ENCODE data around the gene PRKAA2. TPM values are rescaled to one million over a fixed set of nuclear protein-coding genes. Genes with fewer than 3 reads are reported as not detected.

Gene PRKAA2
- total RNA-seq, 1 donor from 2014 or later = 112 TPM

DNA sequence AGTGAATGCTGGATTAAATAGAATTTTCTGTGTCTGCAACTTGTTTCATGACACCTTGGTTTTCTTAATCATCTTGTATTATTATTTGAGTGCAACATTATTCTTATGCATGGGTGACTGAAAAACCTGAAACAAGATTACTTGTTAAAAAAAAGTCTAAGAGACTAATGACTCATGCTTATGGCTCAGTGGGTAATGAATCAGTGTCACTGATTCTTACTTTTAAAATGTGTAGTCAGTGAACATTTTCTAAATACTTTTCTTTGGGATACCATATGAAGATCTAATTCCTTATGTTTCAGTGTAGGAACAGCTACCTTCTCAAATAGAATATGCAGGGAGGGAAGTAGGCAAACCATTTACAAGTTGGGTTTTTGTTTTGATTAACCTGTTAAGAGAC, 65.5 kb downstream of the PRKAA2 start:
- H3K27me3 ChIP-seq (ENCODE audit: low read depth) = no peaks in the 10 kb centered on the region
- no peak overlapping the region for H3K4me3 ChIP-seq
- no peak for DNase-seq
- H3K27ac ChIP-seq (replicated peaks) = no peak overlapping the region
- no peak for TF ChIP-seq CTCF (IDR thresholded peaks at IDR 0.05; ENCODE audit: borderline replicate concordance)
- intact Hi-C loops (cut with micrococcal nuclease) = no loop called here
- peaks cover 9% of the 10 kb centered on the region for H3K4me1 ChIP-seq
- H3K36me3 ChIP-seq = peaks cover 14% of the 10 kb centered on the region
- H3K9me3 ChIP-seq (replicated peaks) = no peaks in the 10 kb centered on the region

- Histone ChIP-seq H3K27ac (replicated peaks) (no peak overlapping the region), H3K36me3 (peaks cover 4% of the 10 kb centered on the region), H3K27me3 (ENCODE audit: low read depth) (no peaks in the 10 kb centered on the region), H3K4me1 (peaks cover 9% of the 10 kb centered on the region), H3K9me3 (replicated peaks) (no peaks in the 10 kb centered on the region), H3K4me3 (no peak overlapping the region)
- DNase-seq = no peak
- TF ChIP-seq CTCF (IDR thresholded peaks at IDR 0.05; ENCODE audit: borderline replicate concordance) = no peak
- intact Hi-C loops (cut with micrococcal nuclease) = no loop called here
Observed at GRCh38 chr1:56712150-56712549, 67.0 kb downstream of the PRKAA2 start.

DNA sequence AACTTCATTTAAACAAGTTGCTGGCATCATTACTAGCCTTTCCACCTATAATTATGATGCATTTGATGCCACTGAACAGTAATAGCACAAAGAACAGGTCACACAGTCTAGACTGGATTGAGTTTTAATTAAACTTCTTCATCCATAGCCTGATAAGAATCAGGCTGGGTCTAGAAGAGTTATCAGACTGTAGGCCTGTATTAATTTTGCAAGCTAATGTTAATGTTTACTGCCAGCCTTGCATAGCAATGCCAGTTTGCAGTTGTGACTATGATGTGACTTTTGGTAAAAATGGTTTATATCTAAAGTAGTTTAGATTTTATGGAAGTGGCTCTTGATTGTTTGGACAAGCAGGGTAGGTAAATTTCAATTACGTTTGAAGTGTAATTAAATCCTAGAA, 68.0 kb downstream of the PRKAA2 start:
- Histone ChIP-seq H3K4me3 (no peak overlapping the region), H3K9me3 (replicated peaks) (no peaks in the 10 kb centered on the region), H3K27me3 (ENCODE audit: low read depth) (no peaks in the 10 kb centered on the region), H3K27ac (replicated peaks) (no peak overlapping the region), H3K4me1 (peaks cover 9% of the 10 kb centered on the region), H3K36me3 (no peaks in the 10 kb centered on the region)
- intact Hi-C loops (cut with micrococcal nuclease) = no loop called here
- no peak for DNase-seq
- TF ChIP-seq CTCF (IDR thresholded peaks at IDR 0.05; ENCODE audit: borderline replicate concordance) = no peak

DNA sequence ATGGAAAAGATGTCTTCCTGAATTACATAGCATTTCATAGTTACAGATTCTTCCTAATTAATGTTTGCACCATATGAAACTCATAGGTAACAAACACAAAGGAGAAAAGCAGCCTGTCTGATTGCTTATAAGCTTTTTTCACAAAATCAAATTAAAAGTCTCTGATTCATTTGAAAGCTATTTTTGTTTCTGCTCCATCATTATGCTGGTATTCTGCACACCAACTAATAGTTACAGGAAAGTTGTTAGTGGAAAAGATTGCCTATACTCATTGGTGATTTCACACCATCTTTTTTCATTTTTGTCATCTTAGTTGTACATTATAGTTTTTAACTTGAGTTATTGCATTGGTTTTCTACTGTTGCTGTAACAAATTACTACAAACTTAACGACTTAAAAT, 70.0 kb downstream of the PRKAA2 start:
- H3K4me3 ChIP-seq = no peak overlapping the region
- H3K4me1 ChIP-seq = peaks cover 7% of the 10 kb centered on the region
- intact Hi-C loops (cut with micrococcal nuclease) = no loop called here
- no peaks in the 10 kb centered on the region for H3K9me3 ChIP-seq (replicated peaks)
- H3K36me3 ChIP-seq = no peaks in the 10 kb centered on the region
- no peaks in the 10 kb centered on the region for H3K27me3 ChIP-seq (ENCODE audit: low read depth)
- no peak overlapping the region for H3K27ac ChIP-seq (replicated peaks)
- no peak for DNase-seq
- no peak for TF ChIP-seq CTCF (IDR thresholded peaks at IDR 0.05; ENCODE audit: borderline replicate concordance)

DNA sequence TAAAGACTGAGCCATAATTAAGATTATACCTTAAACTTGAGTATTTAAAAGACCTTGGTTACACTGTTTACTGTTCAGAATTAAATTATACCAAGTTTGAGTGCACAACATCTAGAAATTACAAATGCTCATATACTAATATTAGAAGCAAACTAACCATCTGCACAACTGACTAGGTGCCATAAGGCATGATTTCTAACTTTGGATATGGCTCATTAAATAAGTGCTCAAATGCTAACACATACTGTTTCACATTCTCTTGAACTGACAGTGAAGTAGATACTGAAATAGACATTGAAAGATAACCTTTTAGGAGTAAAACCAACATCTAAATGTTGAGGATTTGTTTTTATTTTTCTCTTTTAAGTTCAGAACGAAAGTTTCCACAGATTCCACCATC, 74.1 kb downstream of the PRKAA2 start:
- H3K36me3 ChIP-seq = no peaks in the 10 kb centered on the region
- no peak overlapping the region for H3K4me3 ChIP-seq
- H3K27ac ChIP-seq (replicated peaks) = no peak overlapping the region
- peaks cover 6% of the 10 kb centered on the region for H3K4me1 ChIP-seq
- H3K9me3 ChIP-seq (replicated peaks) = no peaks in the 10 kb centered on the region
- no peaks in the 10 kb centered on the region for H3K27me3 ChIP-seq (ENCODE audit: low read depth)
- intact Hi-C loops (cut with micrococcal nuclease) = no loop called here
- DNase-seq = no peak
- no peak for TF ChIP-seq CTCF (IDR thresholded peaks at IDR 0.05; ENCODE audit: borderline replicate concordance)

- intact Hi-C loops (cut with micrococcal nuclease) = no loop called here
- DNase-seq = no peak
- Histone ChIP-seq H3K27ac (replicated peaks) (no peak overlapping the region), H3K4me3 (no peak overlapping the region), H3K9me3 (replicated peaks) (no peaks in the 10 kb centered on the region), H3K36me3 (no peaks in the 10 kb centered on the region), H3K4me1 (no peaks in the 10 kb centered on the region), H3K27me3 (ENCODE audit: low read depth) (no peaks in the 10 kb centered on the region)
- no peak for TF ChIP-seq CTCF (IDR thresholded peaks at IDR 0.05; ENCODE audit: borderline replicate concordance)
Observed at GRCh38 chr1:56726706-56727105, 81.6 kb downstream of the PRKAA2 start.

All from left ventricle myocardium inferior (tissue), 1 donor.